Stomach (tissue), 4 donors: ENCODE measurements around the gene COLEC12.

ENCODE experiments used
- POLR2AphosphoS5 ChIP-seq, 3 donors: sonication (generic); formaldehyde crosslinking; IDR thresholded peaks; one replicate each; pipeline ENCODE4 v1.6.1; 2016; ENCODE audit warnings: antibody characterized with exemption in 3 of 3
- TF ChIP-seq, protein P1 (sequence below), 7 experiments: fragments of 450-650 bp in 4 of 7; fragments of 200-600 bp in 3 of 7; sonication (generic) in 3 of 7; IDR thresholded peaks; one replicate each; pipeline ENCODE4 v1.5.1; 2016 to 2019; ENCODE audit warnings: antibody characterized with exemption in 7 of 7, control low read depth in 2 of 7, mild to moderate bottlenecking in 1 of 7

DNA sequence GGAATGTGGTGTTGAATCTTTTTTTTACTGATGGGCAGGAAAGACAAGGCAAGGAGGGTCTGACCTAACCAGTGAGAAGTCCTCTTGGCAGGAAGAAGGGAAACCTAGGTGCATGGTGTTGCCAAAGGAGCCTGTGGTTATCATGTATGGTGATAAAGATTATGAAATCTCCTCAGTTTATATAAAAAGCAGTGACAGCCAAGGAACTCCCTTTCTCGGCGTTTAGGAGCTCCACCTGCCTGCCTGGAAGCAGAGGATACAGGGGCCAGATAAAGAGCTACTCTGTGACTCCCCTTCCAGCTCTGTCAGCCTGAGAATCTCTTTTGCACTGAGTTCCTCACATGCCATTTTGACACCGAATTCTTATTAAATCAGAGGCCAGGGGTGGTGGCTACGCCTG, 26.1 kb downstream of the COLEC12 start:
- TF ChIP-seq, protein P1, sequence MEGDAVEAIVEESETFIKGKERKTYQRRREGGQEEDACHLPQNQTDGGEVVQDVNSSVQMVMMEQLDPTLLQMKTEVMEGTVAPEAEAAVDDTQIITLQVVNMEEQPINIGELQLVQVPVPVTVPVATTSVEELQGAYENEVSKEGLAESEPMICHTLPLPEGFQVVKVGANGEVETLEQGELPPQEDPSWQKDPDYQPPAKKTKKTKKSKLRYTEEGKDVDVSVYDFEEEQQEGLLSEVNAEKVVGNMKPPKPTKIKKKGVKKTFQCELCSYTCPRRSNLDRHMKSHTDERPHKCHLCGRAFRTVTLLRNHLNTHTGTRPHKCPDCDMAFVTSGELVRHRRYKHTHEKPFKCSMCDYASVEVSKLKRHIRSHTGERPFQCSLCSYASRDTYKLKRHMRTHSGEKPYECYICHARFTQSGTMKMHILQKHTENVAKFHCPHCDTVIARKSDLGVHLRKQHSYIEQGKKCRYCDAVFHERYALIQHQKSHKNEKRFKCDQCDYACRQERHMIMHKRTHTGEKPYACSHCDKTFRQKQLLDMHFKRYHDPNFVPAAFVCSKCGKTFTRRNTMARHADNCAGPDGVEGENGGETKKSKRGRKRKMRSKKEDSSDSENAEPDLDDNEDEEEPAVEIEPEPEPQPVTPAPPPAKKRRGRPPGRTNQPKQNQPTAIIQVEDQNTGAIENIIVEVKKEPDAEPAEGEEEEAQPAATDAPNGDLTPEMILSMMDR (IDR thresholded peaks at IDR 0.05), result no peak
- TF ChIP-seq POLR2AphosphoS5 (IDR thresholded peaks at IDR 0.05), result no peak
